Upper lobe of right lung (tissue), 1 donor: ENCODE measurements around the gene ITPRIPL2. TPM values are rescaled to one million over a fixed set of nuclear protein-coding genes. Genes with fewer than 3 reads are reported as not detected.

Source experiments
- ATAC-seq: fragments of 200-7000 bp; cut with Tn5 transposase; one replicate; pipeline ENCODE4 v1.9.1; 2020; ENCODE audit warnings: mild to moderate bottlenecking, moderate library complexity
- DNase-seq: peaks from one replicate; pipeline ENCODE4 v3.0.0-alpha.2; 2020
- H3K27ac ChIP-seq: fragments of 200-600 bp; one replicate; pipeline ENCODE4 v1.8.0; 2022
- H3K27me3 ChIP-seq: fragments of 200-600 bp; one replicate; pipeline ENCODE4 v1.8.0; 2022; ENCODE audit warnings: mild to moderate bottlenecking
- H3K36me3 ChIP-seq: fragments of 200-600 bp; one replicate; pipeline ENCODE4 v1.8.0; 2022
- H3K4me1 ChIP-seq: fragments of 200-600 bp; one replicate; pipeline ENCODE4 v1.8.0; 2022
- H3K4me3 ChIP-seq: fragments of 200-600 bp; one replicate; pipeline ENCODE4 v1.8.0; 2022; ENCODE audit warnings: mild to moderate bottlenecking
- H3K9me3 ChIP-seq: fragments of 200-600 bp; one replicate; pipeline ENCODE4 v1.8.0; 2022
- CTCF ChIP-seq: fragments of 200-600 bp; IDR thresholded peaks from one replicate; pipeline ENCODE4 v1.8.0; 2022; ENCODE audit warnings: antibody characterized with exemption
- intact Hi-C: fragments of 100-400 bp; cut with DNase I; formaldehyde crosslinking; loops from one replicate; pipeline ENCODE4 v1.11.0; 2022
- total RNA-seq: library from RNA; stranded (reverse); fragmentation: NEBNext Ultra II Directional; extraction: Animal tissue kit (Norgen Biotek cat#: 25700); gene quantifications from one replicate; pipeline ENCODE4 v1.2.1, GENCODE V29; 2021
- donor health status: DM: no; HTN: yes; CAD: no; lungs with severe emphysema.

The ITPRIPL2 gene
- total RNA-seq, 1 donor from 2014 or later = 68.9 TPM

DNA sequence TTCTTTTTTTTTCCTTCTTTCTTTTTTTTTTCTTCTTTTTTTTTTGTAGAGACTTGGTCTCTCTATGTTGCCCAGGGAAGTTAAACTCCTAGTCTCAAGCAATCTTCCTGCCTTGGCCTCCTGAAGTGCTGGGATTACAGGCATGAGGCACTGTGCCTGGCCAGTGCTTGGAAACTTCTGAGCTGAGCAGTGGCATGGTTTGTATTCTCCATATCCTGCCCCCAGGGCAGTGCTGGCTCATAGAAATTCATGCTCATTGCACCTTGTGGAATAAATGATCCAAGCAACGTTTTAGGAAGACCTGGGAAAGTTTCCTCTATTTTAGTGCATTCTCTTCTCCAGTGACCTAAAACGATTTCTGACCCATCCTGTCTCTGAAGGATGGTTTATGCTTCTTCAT is 37.5 kb downstream of the ITPRIPL2 start:
- H3K36me3 ChIP-seq = no peaks in the 10 kb centered on the region
- no peak for TF ChIP-seq CTCF
- DNase-seq = no peak
- H3K9me3 ChIP-seq = no peaks in the 10 kb centered on the region
- intact Hi-C loops = no loop called here
- no peaks in the 10 kb centered on the region for H3K27me3 ChIP-seq
- no peak for ATAC-seq
- H3K27ac ChIP-seq = no peak overlapping the region
- H3K4me1 ChIP-seq = no peaks in the 10 kb centered on the region
- H3K4me3 ChIP-seq = no peak overlapping the region

DNA sequence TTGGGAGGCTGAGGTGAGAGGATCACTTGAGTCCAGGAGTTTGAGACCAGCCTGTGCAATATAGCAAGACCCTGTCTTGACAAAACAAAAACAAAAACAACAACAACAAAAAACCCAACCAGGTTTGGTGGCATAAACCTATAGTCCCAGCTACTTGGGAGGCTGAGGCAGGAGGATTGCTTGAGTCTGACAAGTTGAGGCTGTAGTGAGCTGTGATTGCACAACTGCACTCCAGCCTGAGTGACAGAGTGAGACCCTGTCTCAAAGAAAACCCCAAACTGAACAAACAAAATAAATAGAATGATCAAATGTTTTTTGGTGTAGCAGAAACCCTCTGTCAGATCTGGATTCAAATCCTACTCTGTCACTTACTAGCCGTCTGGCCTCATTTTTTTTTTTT is 38.3 kb downstream of the ITPRIPL2 start:
- intact Hi-C loops = no loop called here
- H3K9me3 ChIP-seq = no peaks in the 10 kb centered on the region
- H3K4me3 ChIP-seq = no peak overlapping the region
- no peaks in the 10 kb centered on the region for H3K36me3 ChIP-seq
- no peaks in the 10 kb centered on the region for H3K27me3 ChIP-seq
- TF ChIP-seq CTCF = no peak
- no peak for DNase-seq
- no peak for ATAC-seq
- no peaks in the 10 kb centered on the region for H3K4me1 ChIP-seq
- no peak overlapping the region for H3K27ac ChIP-seq

DNA sequence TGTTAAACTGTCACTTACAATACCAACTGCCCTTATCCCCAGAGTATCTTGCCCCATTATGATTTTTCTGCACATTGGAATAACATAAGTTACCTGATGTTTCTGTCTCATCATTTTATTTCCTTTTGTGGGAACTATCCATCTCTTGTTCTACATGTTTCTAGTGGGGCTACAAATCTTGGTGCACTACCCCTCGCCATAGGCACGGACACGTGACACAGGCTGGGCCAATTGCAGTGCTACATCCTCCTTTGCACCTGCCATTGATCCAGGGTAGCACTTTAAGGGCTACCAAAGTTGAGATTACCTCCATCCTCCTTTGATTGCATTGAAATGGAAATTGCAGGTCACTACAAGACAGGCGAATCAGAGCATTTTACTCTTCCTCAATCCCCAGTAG is 40.1 kb downstream of the ITPRIPL2 start:
- H3K27me3 ChIP-seq = no peaks in the 10 kb centered on the region
- TF ChIP-seq CTCF = no peak
- H3K36me3 ChIP-seq = no peaks in the 10 kb centered on the region
- ATAC-seq = peak; percentile 31
- H3K4me3 ChIP-seq = no peak overlapping the region
- no peak overlapping the region for H3K27ac ChIP-seq
- intact Hi-C loops = no loop called here
- no peaks in the 10 kb centered on the region for H3K9me3 ChIP-seq
- no peaks in the 10 kb centered on the region for H3K4me1 ChIP-seq
- DNase-seq = no peak

GRCh38 chr16:19162085-19162484 is 48.3 kb downstream of the ITPRIPL2 start:
- no peak for TF ChIP-seq CTCF
- no peaks in the 10 kb centered on the region for H3K27me3 ChIP-seq
- intact Hi-C loops = no loop called here
- ATAC-seq (no peak), DNase-seq (no peak)
- no peaks in the 10 kb centered on the region for H3K9me3 ChIP-seq
- no peaks in the 10 kb centered on the region for H3K36me3 ChIP-seq
- H3K4me1 ChIP-seq = peaks cover 2% of the 10 kb centered on the region
- H3K4me3 ChIP-seq = no peak overlapping the region
- H3K27ac ChIP-seq = no peak overlapping the region

GRCh38 chr16:19163215-19163614 is 49.5 kb downstream of the ITPRIPL2 start:
- peaks cover 6% of the 10 kb centered on the region for H3K4me1 ChIP-seq
- ATAC-seq = no peak

More at GRCh38 chr16:19163215-19163614, 49.5 kb downstream of the ITPRIPL2 start:
- Histone ChIP-seq H3K4me3 (no peak overlapping the region), H3K36me3 (no peaks in the 10 kb centered on the region), H3K27me3 (no peaks in the 10 kb centered on the region), H3K9me3 (no peaks in the 10 kb centered on the region), H3K27ac (no peak overlapping the region)
- intact Hi-C loops = no loop called here
- TF ChIP-seq CTCF = no peak
- no peak for DNase-seq
